GM23338 (cell line): ENCODE results near the gene SGSH. TPM values are rescaled to one million over a fixed set of nuclear protein-coding genes. Genes with fewer than 3 reads are reported as not detected.

Source experiments
- ATAC-seq: fragments of 200-7000 bp; cut with Tn5 transposase; 3 replicates; pipeline ENCODE4 v1.9.1; 2020
- DNase-seq: peaks from one replicate; pipeline ENCODE4 v3.0.0-alpha.2; 2015; ENCODE audit warnings: low spot score
- H2AFZ ChIP-seq: fragments of 200-600 bp; sonication (generic); 2 replicates; pipeline ENCODE4 v1.8.0; 2016; ENCODE audit warnings: antibody characterized with exemption, mild to moderate bottlenecking, moderate library complexity
- H3F3A ChIP-seq: fragments of 200-600 bp; sonication (generic); replicated peaks from 2 replicates; pipeline ENCODE4 v1.8.0; 2017; ENCODE audit warnings: antibody characterized with exemption, mixed run types, low read depth
- H3K27ac ChIP-seq: fragments of 200-600 bp; sonication (generic); 2 replicates; pipeline ENCODE4 v1.6.1; 2016; ENCODE audit warnings: low read depth
- H3K27me3 ChIP-seq: fragments of 200-600 bp; sonication (generic); 2 replicates; pipeline ENCODE4 v1.8.0; 2016; ENCODE audit warnings: mild to moderate bottlenecking, mixed run types, moderate library complexity; ENCODE audit not compliant: insufficient read depth
- H3K36me3 ChIP-seq: fragments of 200-600 bp; sonication (generic); 2 replicates; pipeline ENCODE4 v1.8.0; 2016; ENCODE audit warnings: mild to moderate bottlenecking; ENCODE audit not compliant: insufficient read depth
- H3K4me1 ChIP-seq: fragments of 200-600 bp; sonication (generic); 2 replicates; pipeline ENCODE4 v1.8.0; 2016; ENCODE audit warnings: mild to moderate bottlenecking, moderate library complexity; ENCODE audit not compliant: insufficient read depth
- H3K4me2 ChIP-seq: fragments of 200-600 bp; sonication (generic); 2 replicates; pipeline ENCODE4 v1.7.1; 2017; ENCODE audit warnings: mixed run types
- H3K4me3 ChIP-seq: fragments of 200-600 bp; sonication (generic); 2 replicates; pipeline ENCODE4 v1.6.1; 2016; ENCODE audit warnings: mixed run types
- H3K79me2 ChIP-seq: fragments of 200-600 bp; sonication (generic); replicated peaks from 2 replicates; pipeline ENCODE4 v1.8.0; 2017; ENCODE audit warnings: mild to moderate bottlenecking; ENCODE audit not compliant: insufficient read depth
- H3K9me2 ChIP-seq: fragments of 200-600 bp; sonication (generic); 2 replicates; pipeline ENCODE4 v1.8.0; 2017; ENCODE audit not compliant: insufficient read depth
- H4K20me1 ChIP-seq: fragments of 200-600 bp; sonication (generic); replicated peaks from 2 replicates; pipeline ENCODE4 v1.8.0; 2017; ENCODE audit warnings: mild to moderate bottlenecking; ENCODE audit not compliant: insufficient read depth
- H3K27ac Mint-ChIP-seq: 2 replicates; pipeline ENCODE4 v1.8.0; 2020; ENCODE audit warnings: inconsistent platforms, mild to moderate bottlenecking, moderate library complexity, mixed read lengths
- H3K27me3 Mint-ChIP-seq: 3 replicates; pipeline ENCODE4 v1.8.0; 2022; ENCODE audit warnings: low read depth, mild to moderate bottlenecking, moderate library complexity, mixed read lengths, inconsistent platforms; ENCODE audit not compliant: insufficient read depth, poor library complexity
- H3K36me3 Mint-ChIP-seq: 3 replicates; pipeline ENCODE4 v1.8.0; 2021; ENCODE audit warnings: low read depth, mild to moderate bottlenecking, inconsistent platforms, moderate library complexity, mixed read lengths
- H3K4me1 Mint-ChIP-seq: 3 replicates; pipeline ENCODE4 v1.8.0; 2020; ENCODE audit warnings: mild to moderate bottlenecking, inconsistent platforms, mixed read lengths
- H3K4me3 Mint-ChIP-seq: 3 replicates; pipeline ENCODE4 v1.8.0; 2021; ENCODE audit warnings: moderate library complexity, mild to moderate bottlenecking, inconsistent platforms, mixed read lengths
- H3K9me3 Mint-ChIP-seq: 3 replicates; pipeline ENCODE4 v1.8.0; 2020; ENCODE audit warnings: moderate library complexity, mild to moderate bottlenecking, inconsistent platforms, mixed read lengths
- CREB1 ChIP-seq: fragments of 250-450 bp; sonication (Bioruptor Pico); IDR thresholded peaks from 2 replicates; pipeline ENCODE4 v1.5.0; 2020; ENCODE audit warnings: low read depth, mild to moderate bottlenecking, moderate library complexity
- CTCF ChIP-seq, 2 experiments: fragments of 200-600 bp in 1 of 2; sonication (generic) in 1 of 2; conservative IDR thresholded peaks; 2 replicates each; pipeline versions ENCODE4 v1.5.1 to v1.6.1; 2016 to 2017; ENCODE audit warnings: antibody characterized with exemption in 2 of 2, low read depth in 2 of 2, mild to moderate bottlenecking in 2 of 2, moderate library complexity in 1 of 2
- EZH2 ChIP-seq: fragments of 200-600 bp; sonication (generic); IDR thresholded peaks from one replicate; pipeline ENCODE4 v1.8.0; 2017; ENCODE audit warnings: antibody characterized with exemption, mild to moderate bottlenecking, low read depth; ENCODE audit not compliant: unreplicated experiment
- EZH2phosphoT487 ChIP-seq: fragments of 200-600 bp; sonication (generic); IDR thresholded peaks from one replicate; pipeline ENCODE4 v1.8.1; 2018; ENCODE audit warnings: antibody characterized with exemption; ENCODE audit not compliant: unreplicated experiment
- JUNB ChIP-seq: IDR thresholded peaks from one replicate; pipeline ENCODE4 v1.6.1; 2016; ENCODE audit warnings: antibody characterized with exemption; ENCODE audit not compliant: unreplicated experiment
- NANOG ChIP-seq: IDR thresholded peaks from 2 replicates; pipeline ENCODE4 v1.6.1; 2016; ENCODE audit warnings: antibody characterized with exemption, borderline replicate concordance
- POLR2AphosphoS5 ChIP-seq: IDR thresholded peaks from 2 replicates; pipeline ENCODE4 v1.6.1; 2016; ENCODE audit warnings: antibody characterized with exemption, low read depth
- REST ChIP-seq: IDR thresholded peaks from one replicate; pipeline ENCODE4 v1.6.1; 2018; ENCODE audit warnings: antibody characterized with exemption; ENCODE audit not compliant: unreplicated experiment
- STAT1 ChIP-seq: IDR thresholded peaks from one replicate; pipeline ENCODE4 v1.6.1; 2016; ENCODE audit warnings: antibody characterized with exemption; ENCODE audit not compliant: unreplicated experiment
- ZNF331 ChIP-seq: fragments of 250-450 bp; sonication (Bioruptor Pico); IDR thresholded peaks from 2 replicates; pipeline ENCODE4 v1.5.0; 2020; ENCODE audit warnings: low read depth, mild to moderate bottlenecking, moderate library complexity
- ZNF462 ChIP-seq: fragments of 250-450 bp; sonication (Bioruptor Pico); IDR thresholded peaks from 2 replicates; pipeline ENCODE4 v1.5.0; 2020; ENCODE audit warnings: mild to moderate bottlenecking, moderate library complexity
- polyA plus RNA-seq: library from polyadenylated mRNA; unstranded; fragments of >200 nt; fragmentation: Nextera tagmentation; extraction: Ambion mirVana; gene quantifications from 2 replicates; pipeline ENCODE4 v1.2.1, GENCODE V29; 2016
- total RNA-seq: library from RNA; depleted of rRNA; stranded (reverse); fragments of >200 nt; shearing (Covaris generic); gene quantifications from 2 replicates; pipeline ENCODE4 v1.2.3, GENCODE V29; 2014
- TF ChIP-seq, protein P1 (sequence below): IDR thresholded peaks from 2 replicates; pipeline ENCODE4 v1.6.1; 2016; ENCODE audit warnings: antibody characterized with exemption

The SGSH gene
- total and polyA plus RNA-seq, 2 experiments from 2014 or later: 9.6 to 17.5 TPM

DNA sequence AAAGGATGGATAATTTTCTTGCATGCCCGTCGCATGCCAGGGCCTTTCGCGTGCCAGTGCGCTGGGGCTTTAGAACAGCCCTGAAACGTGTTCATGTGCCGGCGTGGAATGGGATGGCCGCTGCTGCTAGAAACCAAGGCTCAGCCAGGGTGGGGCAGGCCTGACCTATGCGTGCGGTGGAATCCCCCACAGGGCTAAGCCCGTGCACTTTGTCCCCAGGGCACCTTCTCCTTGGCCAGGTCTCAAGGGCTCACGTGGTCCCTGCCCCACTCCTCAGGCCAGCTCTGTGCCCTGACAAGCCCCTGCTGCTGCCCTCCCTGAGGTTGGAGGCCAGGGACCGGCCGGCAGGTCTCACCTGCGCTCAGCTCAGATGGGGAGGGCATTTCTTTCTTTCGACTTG lies 27.4 kb upstream of the SGSH start:
- no peak for ATAC-seq
- H3K4me3 Mint-ChIP-seq: no peak overlapping the region

More for the DNA sequence above, 27.4 kb upstream of the SGSH start:
- Mint-ChIP-seq H3K4me1 (no peaks in the 10 kb centered on the region; the same call in 2 of the 3 replicates), H3K27ac (no peak overlapping the region), H3K27me3 (peaks cover 13% of the 10 kb centered on the region), H3K36me3 (peaks cover 14% of the 10 kb centered on the region; the same call in 2 of the 3 replicates), H3K9me3 (no peaks in the 10 kb centered on the region)
- Histone ChIP-seq H3K79me2 (no peaks in the 10 kb centered on the region), H3F3A (no peaks in the 10 kb centered on the region), H3K36me3 (no peaks in the 10 kb centered on the region), H4K20me1 (peaks cover 3% of the 10 kb centered on the region; the same call in 1 of the 2 replicates), H3K27me3 (no peaks in the 10 kb centered on the region), H3K27ac (no peak overlapping the region), H3K4me2 (no peak overlapping the region), H3K4me3 (no peak overlapping the region), H2AFZ (no peak overlapping the region), H3K9me2 (no peaks in the 10 kb centered on the region), H3K4me1 (no peaks in the 10 kb centered on the region)
- TF ChIP-seq NANOG: no peak
- no peak for TF ChIP-seq JUNB
- TF ChIP-seq CREB1 (CRISPR knock-in tag): no peak
- TF ChIP-seq POLR2AphosphoS5: no peak
- TF ChIP-seq STAT1: no peak
- TF ChIP-seq EZH2: no peak
- TF ChIP-seq, protein P1, sequence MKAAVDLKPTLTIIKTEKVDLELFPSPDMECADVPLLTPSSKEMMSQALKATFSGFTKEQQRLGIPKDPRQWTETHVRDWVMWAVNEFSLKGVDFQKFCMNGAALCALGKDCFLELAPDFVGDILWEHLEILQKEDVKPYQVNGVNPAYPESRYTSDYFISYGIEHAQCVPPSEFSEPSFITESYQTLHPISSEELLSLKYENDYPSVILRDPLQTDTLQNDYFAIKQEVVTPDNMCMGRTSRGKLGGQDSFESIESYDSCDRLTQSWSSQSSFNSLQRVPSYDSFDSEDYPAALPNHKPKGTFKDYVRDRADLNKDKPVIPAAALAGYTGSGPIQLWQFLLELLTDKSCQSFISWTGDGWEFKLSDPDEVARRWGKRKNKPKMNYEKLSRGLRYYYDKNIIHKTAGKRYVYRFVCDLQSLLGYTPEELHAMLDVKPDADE: no peak
- no peak for TF ChIP-seq CTCF (conservative IDR thresholded peaks at IDR 0.05; ENCODE audit: low read depth in 2 of 2)
- no peak for TF ChIP-seq REST
- TF ChIP-seq EZH2phosphoT487: no peak
- TF ChIP-seq ZNF331 (CRISPR knock-in tag): no peak
- TF ChIP-seq ZNF462 (CRISPR knock-in tag): no peak
- no peak for DNase-seq
